ENCODE measurements around the gene NPW.

NPW gene

GRCh38 chr16:2001456-2002355 lies 17.9 kb upstream of the NPW start (continued):
- TF ChIP-seq PATZ1 (CRISPR knock-in tag; IDR thresholded peaks at IDR 0.05; ENCODE audit: borderline replicate concordance): no peak

- no peak for TF ChIP-seq TSHZ2 (CRISPR knock-in tag; IDR thresholded peaks at IDR 0.05)
- no peak for TF ChIP-seq OSR1 (CRISPR knock-in tag; IDR thresholded peaks at IDR 0.05)
- TF ChIP-seq ZC3H10 (CRISPR knock-in tag; IDR thresholded peaks at IDR 0.05): no peak
- TF ChIP-seq PATZ1 (CRISPR knock-in tag; IDR thresholded peaks at IDR 0.05; ENCODE audit: borderline replicate concordance): no peak
- TF ChIP-seq PPARA (CRISPR knock-in tag; IDR thresholded peaks at IDR 0.05; ENCODE audit: borderline replicate concordance): no peak
- TF ChIP-seq BACH2 (CRISPR knock-in tag; IDR thresholded peaks at IDR 0.05; ENCODE audit: borderline replicate concordance): no peak
- TF ChIP-seq ZFP30 (CRISPR knock-in tag; IDR thresholded peaks at IDR 0.05): no peak
- TF ChIP-seq RARB (CRISPR knock-in tag; IDR thresholded peaks at IDR 0.05): no peak
- no peak for TF ChIP-seq ISL1 (CRISPR knock-in tag; IDR thresholded peaks at IDR 0.05)
- TF ChIP-seq CREB5 (CRISPR knock-in tag; IDR thresholded peaks at IDR 0.05; ENCODE audit: low read depth): no peak
- TF ChIP-seq CSDC2 (CRISPR knock-in tag; IDR thresholded peaks at IDR 0.05): no peak
- TF ChIP-seq ZNF8 (CRISPR knock-in tag; IDR thresholded peaks at IDR 0.05): no peak
- no peak for TF ChIP-seq GLIS3 (CRISPR knock-in tag; IDR thresholded peaks at IDR 0.05)
- no peak for TF ChIP-seq SNAI2 (CRISPR knock-in tag; IDR thresholded peaks at IDR 0.05)
- no peak for TF ChIP-seq ZNF70 (CRISPR knock-in tag; IDR thresholded peaks at IDR 0.05)
- no peak for TF ChIP-seq TOX (CRISPR knock-in tag; IDR thresholded peaks at IDR 0.05; ENCODE audit: borderline replicate concordance)
- no peak for TF ChIP-seq ZFP3 (CRISPR knock-in tag; IDR thresholded peaks at IDR 0.05)
- no peak for ATAC-seq
These were observed 17.0 kb upstream of the NPW start for GRCh38 chr16:2002406-2003230.

- no peak for ATAC-seq
- TF ChIP-seq ZFP3 (CRISPR knock-in tag; IDR thresholded peaks at IDR 0.05) (no peak), POU6F1 (CRISPR knock-in tag; IDR thresholded peaks at IDR 0.05; ENCODE audit: borderline replicate concordance, low read depth) (no peak), ARNTL (CRISPR knock-in tag; IDR thresholded peaks at IDR 0.05; ENCODE audit: borderline replicate concordance, low read depth) (no peak), CREB5 (CRISPR knock-in tag; IDR thresholded peaks at IDR 0.05; ENCODE audit: low read depth) (no peak)
These were observed 16.3 kb upstream of the NPW start for GRCh38 chr16:2003231-2003826.
